ENCODE measurements around the gene GADD45B. TPM values are rescaled to one million over a fixed set of nuclear protein-coding genes. Genes with fewer than 3 reads are reported as not detected.

GADD45B gene
- polyA plus RNA-seq, 3 donors: 67.4 to 505 (median 76.2) TPM

- H3K4me2 ChIP-seq (replicated peaks; ENCODE audit: extremely low read depth, low read length, poor library complexity, severe bottlenecking): peak overlapping the region; percentile 99
- DNase-seq: peak in 1 of 3 donors; percentile 69
- no peaks in the 10 kb centered on the region for H3K9me3 ChIP-seq (replicated peaks in 1 of 2; ENCODE audit: control insufficient read depth in 1 of 2, insufficient read depth in 1 of 2, low read length in 2 of 2)
- no peaks in the 10 kb centered on the region for H3K27me3 ChIP-seq (ENCODE audit: control insufficient read depth in 2 of 2, insufficient read depth in 2 of 2, low read length in 2 of 2)
- WGBS (ENCODE audit: insufficient coverage): 1% methylated on average over 62 of the region's 62 CpGs
- peak overlapping the region; percentile 90 for H3K9ac ChIP-seq (ENCODE audit: insufficient read depth, low read length, poor library complexity, severe bottlenecking)
- H3K27ac Mint-ChIP-seq: peak overlapping the region in 6 of 7 donors; percentile 64 to 90 (median 84)
- peaks cover 20 to 23% of the 10 kb centered on the region in 2 donors for H3K4me1 ChIP-seq (ENCODE audit: control insufficient read depth in 1 of 2, insufficient read depth in 2 of 2, low read length in 2 of 2)
- H3K27ac ChIP-seq (ENCODE audit: low read depth in 1 of 2, low read length in 2 of 2): peak overlapping the region in 1 of 2 donors; percentile 78
- intact Hi-C loops (cut with micrococcal nuclease): loop anchor here in 1 of 2 donors (2.0 kb wide), 1 partner anchor 29 kb away; the partner anchor contains the start of gene TIMM13
- H3K36me3 Mint-ChIP-seq: peaks cover 0 to 12% of the 10 kb centered on the region in 2 donors
- H2AFZ ChIP-seq (ENCODE audit: insufficient read depth, low read depth, low read length, poor library complexity, severe bottlenecking): peak overlapping the region; percentile 94
- peaks cover 57% of the 10 kb centered on the region for H3K79me2 ChIP-seq (ENCODE audit: insufficient read depth, low read length)
- no peaks in the 10 kb centered on the region for H4K20me1 ChIP-seq (ENCODE audit: insufficient read depth, low read length)
- H3K36me3 ChIP-seq (replicated peaks in 1 of 2; ENCODE audit: control insufficient read depth in 1 of 2, insufficient read depth in 2 of 2, low read length in 2 of 2): no peaks in the 10 kb centered on the region
- peaks cover 0 to 2% (median 0%) of the 10 kb centered on the region in 3 donors for H3K27me3 Mint-ChIP-seq (ENCODE audit: low read depth in 3 of 3)
- no peak for TF ChIP-seq CTCF (IDR thresholded peaks at IDR 0.05)
- H3K4me1 Mint-ChIP-seq: peaks cover 26% of the 10 kb centered on the region
- H3K4me3 Mint-ChIP-seq: peak overlapping the region; percentile 88 to 89
- peaks cover 0 to 1% (median 0%) of the 10 kb centered on the region in 7 donors for H3K9me3 Mint-ChIP-seq
- H3K4me3 ChIP-seq (replicated peaks in 1 of 3; ENCODE audit: low read depth in 2 of 3, low read length in 3 of 3): peak overlapping the region; percentile 65 to 91 (median 87)
Measured at GRCh38 chr19:2455851-2456570, 19.9 kb upstream of the GADD45B start.

GRCh38 chr19:2457394-2458037, 18.4 kb upstream of the GADD45B start:
- intact Hi-C loops (cut with micrococcal nuclease): loop anchor here in 1 of 2 donors (2.0 kb wide), 1 partner anchor 31 kb away; the partner anchor contains the start of gene TIMM13
- peak overlapping the region; percentile 19 to 66 for H3K27ac ChIP-seq (ENCODE audit: low read depth in 1 of 2, low read length in 2 of 2)
- WGBS (ENCODE audit: insufficient coverage): 100% methylated on average over 3 of the region's 8 CpGs

More at GRCh38 chr19:2457394-2458037, 18.4 kb upstream of the GADD45B start:
- H2AFZ ChIP-seq (ENCODE audit: insufficient read depth, low read depth, low read length, poor library complexity, severe bottlenecking): peak overlapping the region; percentile 80
- no peaks in the 10 kb centered on the region for H3K9me3 ChIP-seq (replicated peaks in 1 of 2; ENCODE audit: control insufficient read depth in 1 of 2, insufficient read depth in 1 of 2, low read length in 2 of 2)
- H4K20me1 ChIP-seq (ENCODE audit: insufficient read depth, low read length): no peaks in the 10 kb centered on the region
- Mint-ChIP-seq H3K9me3 (peaks cover 0 to 2% (median 0%) of the 10 kb centered on the region in 7 donors), H3K36me3 (peaks cover 0 to 4% of the 10 kb centered on the region in 2 donors), H3K4me3 (peak overlapping the region; percentile 76 to 90), H3K27ac (peak overlapping the region in 6 of 7 donors; percentile 85 to 94 (median 92)), H3K27me3 (ENCODE audit: low read depth in 3 of 3) (peaks cover 2 to 3% (median 2%) of the 10 kb centered on the region in 3 donors), H3K4me1 (peaks cover 38% of the 10 kb centered on the region)
- H3K27me3 ChIP-seq (ENCODE audit: control insufficient read depth in 2 of 2, insufficient read depth in 2 of 2, low read length in 2 of 2): no peaks in the 10 kb centered on the region
- H3K4me2 ChIP-seq (replicated peaks; ENCODE audit: extremely low read depth, low read length, poor library complexity, severe bottlenecking): peak overlapping the region; percentile 79
- no peak for TF ChIP-seq CTCF (IDR thresholded peaks at IDR 0.05)
- H3K9ac ChIP-seq (ENCODE audit: insufficient read depth, low read length, poor library complexity, severe bottlenecking): no peak overlapping the region
- H3K36me3 ChIP-seq (replicated peaks in 1 of 2; ENCODE audit: control insufficient read depth in 1 of 2, insufficient read depth in 2 of 2, low read length in 2 of 2): no peaks in the 10 kb centered on the region
- peaks cover 31 to 38% of the 10 kb centered on the region in 2 donors for H3K4me1 ChIP-seq (ENCODE audit: control insufficient read depth in 1 of 2, insufficient read depth in 2 of 2, low read length in 2 of 2)
- no peak for DNase-seq
- peaks cover 42% of the 10 kb centered on the region for H3K79me2 ChIP-seq (ENCODE audit: insufficient read depth, low read length)
- peak overlapping the region in 2 of 3 experiments; percentile 23 to 73 for H3K4me3 ChIP-seq (replicated peaks in 1 of 3; ENCODE audit: low read depth in 2 of 3, low read length in 3 of 3)

All from CD14-positive monocyte (primary cell).